ENCODE measurements around the gene GPR21. TPM values are rescaled to one million over a fixed set of nuclear protein-coding genes. Genes with fewer than 3 reads are reported as not detected.

Gene GPR21
- total and polyA plus RNA-seq, 2 of the 13 experiments (the other 11 are each of a cell fraction or from before 2014, with no cell fraction given) = 0.29 to 0.32 TPM

GRCh38 chr9:123046406-123047195, 13.1 kb downstream of the GPR21 start:
- no peak overlapping the region for H3K4me3 ChIP-seq (replicated peaks in 1 of 3; ENCODE audit: insufficient read depth in 1 of 3, low read depth in 2 of 3, low read length in 3 of 3)
- ChIA-PET CTCF (ENCODE audit: low intra/inter-chr PET ratio, low total read pairs) (no interaction called here), POLR2A (no interaction called here)
- WGBS (ENCODE audit: low lambda C conversion rate) = 72% methylated on average over 3 of the region's 3 CpGs
- peaks cover 0 to 2% of the 10 kb centered on the region in 2 experiments; a peak in 2 of 5 replicates for H3K36me3 ChIP-seq (replicated peaks in 1 of 2; ENCODE audit: control insufficient read depth in 1 of 2, insufficient read depth in 2 of 2, low read length in 2 of 2)
- peak overlapping the region; percentile 1 for H3K27ac ChIP-seq (ENCODE audit: extremely low read length, insufficient read depth, low read length)
- BruUV-seq (replicated peaks) = no TSS peak
- DNase-seq (ENCODE audit: low spot score) (peak; percentile 9), ATAC-seq (peak; percentile 57), FAIRE-seq (peak; percentile 30)
- in situ Hi-C loops (cut with HindIII; ENCODE audit: extremely low pct_ligation_motif_present, low pct_unique_long_range_greater_than_20kb) (no loop called here), intact Hi-C loops (cut with micrococcal nuclease; ENCODE audit: unreplicated experiment) (no loop called here)
- no peaks in the 10 kb centered on the region for H3K9me3 ChIP-seq (ENCODE audit: low read length)
- H4K20me1 ChIP-seq (ENCODE audit: insufficient read depth, low read length) = no peaks in the 10 kb centered on the region
- no peaks in the 10 kb centered on the region for H3K27me3 ChIP-seq (ENCODE audit: control insufficient read depth in 1 of 2, insufficient read depth in 2 of 2, low read length in 2 of 2)
- H3K4me2 ChIP-seq (ENCODE audit: low read depth, low read length) = no peak overlapping the region
- TF ChIP-seq PAXIP1 (CRISPR knock-in tag; conservative IDR thresholded peaks at IDR 0.05) (0 out of 2 replicates have a peak, but pooled peaks have one; percentile 15), SUZ12 (IDR thresholded peaks at IDR 0.05; ENCODE audit: low read depth, low read length) (no peak)
- H2AFZ ChIP-seq (ENCODE audit: low read length) = no peak overlapping the region
- peaks cover 2% of the 10 kb centered on the region for H3K79me2 ChIP-seq (ENCODE audit: insufficient read depth, low read length)
- peaks cover 29% of the 10 kb centered on the region for H3K4me1 ChIP-seq (ENCODE audit: insufficient read depth, low read length)
- no peak overlapping the region for H3K9ac ChIP-seq (ENCODE audit: insufficient read depth, low read depth, low read length)

- no peak overlapping the region for H3K27ac ChIP-seq (ENCODE audit: extremely low read length, insufficient read depth, low read length)
- H3K4me2 ChIP-seq (ENCODE audit: low read depth, low read length) = no peak overlapping the region
- DNase-seq (ENCODE audit: low spot score) (no peak), FAIRE-seq (no peak), ATAC-seq (no peak)
- POLR2A ChIA-PET = no interaction called here
- H4K20me1 ChIP-seq (ENCODE audit: insufficient read depth, low read length) = no peaks in the 10 kb centered on the region
- H3K27me3 ChIP-seq (ENCODE audit: control insufficient read depth in 1 of 2, insufficient read depth in 2 of 2, low read length in 2 of 2) = no peaks in the 10 kb centered on the region
- no TSS peak for BruUV-seq (replicated peaks)
- WGBS (ENCODE audit: low lambda C conversion rate) = 94% methylated on average over 2 of the region's 2 CpGs
- no peak overlapping the region for H3K9ac ChIP-seq (ENCODE audit: insufficient read depth, low read depth, low read length)
- H3K9me3 ChIP-seq (ENCODE audit: low read length) = no peaks in the 10 kb centered on the region
- in situ Hi-C loops (cut with HindIII; ENCODE audit: extremely low pct_ligation_motif_present, low pct_unique_long_range_greater_than_20kb) (no loop called here), intact Hi-C loops (cut with micrococcal nuclease; ENCODE audit: unreplicated experiment) (no loop called here)
- peaks cover 2% of the 10 kb centered on the region for H3K79me2 ChIP-seq (ENCODE audit: insufficient read depth, low read length)
- CTCF ChIA-PET (ENCODE audit: low intra/inter-chr PET ratio, low total read pairs) = no interaction called here
- H3K4me1 ChIP-seq (ENCODE audit: insufficient read depth, low read length) = peaks cover 29% of the 10 kb centered on the region
- peaks cover 0 to 1% of the 10 kb centered on the region in 2 experiments; a peak in 1 of 5 replicates for H3K36me3 ChIP-seq (replicated peaks in 1 of 2; ENCODE audit: control insufficient read depth in 1 of 2, insufficient read depth in 2 of 2, low read length in 2 of 2)
- no peak overlapping the region for H2AFZ ChIP-seq (ENCODE audit: low read length)
- no peak overlapping the region for H3K4me3 ChIP-seq (replicated peaks in 1 of 3; ENCODE audit: insufficient read depth in 1 of 3, low read depth in 2 of 3, low read length in 3 of 3)
- TF ChIP-seq ZBTB42 (CRISPR knock-in tag; IDR thresholded peaks at IDR 0.05) = no peak
- no peak for TF ChIP-seq CCAR2 (optimal IDR thresholded peaks at IDR 0.05; ENCODE audit: low read depth, low read length)
- no peak for TF ChIP-seq FOXJ3 (CRISPR knock-in tag; IDR thresholded peaks at IDR 0.05; ENCODE audit: borderline replicate concordance)
- no peak for TF ChIP-seq ZNF430 (CRISPR knock-in tag; IDR thresholded peaks at IDR 0.05)
These were observed 15.3 kb downstream of the GPR21 start for GRCh38 chr9:123048748-123049147.
